NCI-H2171 (cell line): ENCODE measurements around the gene COX7B.
A peak's percentile ranks its signal among the peaks of the same experiment; 100 is the strongest.
"Not testable (repeated sequence)": the region's sequence is repeated elsewhere in the genome, so short reads cannot be mapped to it uniquely, and the experiment has no call there.

Experiments
- DNase-seq: peaks from one replicate; lab custom pipeline; 2025; lab: John Stamatoyannopoulos, UW

Gene COX7B

GRCh38 chrX:77899081-77899828, at the start of gene COX7B:
TSS of gene COX7B (plus strand) at chrX:77899468. CDS start at chrX:77899554, 86 bp downstream.
- DNase-seq, result peak; percentile 89

GRCh38 chrX:77875372-77875771, 23.9 kb upstream of the COX7B start:
- DNase-seq, result no peak

- DNase-seq, result not testable (repeated sequence)
These were observed 17.9 kb upstream of the COX7B start for GRCh38 chrX:77881418-77881817.

GRCh38 chrX:77892887-77893286, 6.4 kb upstream of the COX7B start:
- DNase-seq, result no peak

- DNase-seq, result no peak
These were observed 5.6 kb upstream of the COX7B start for GRCh38 chrX:77893713-77894112.

GRCh38 chrX:77894921-77895886, 4.1 kb upstream of the COX7B start, which contains the start of gene MAGT1:
TSS of gene MAGT1 (minus strand) at chrX:77895435. CDS start at chrX:77895410, 25 bp downstream.
- peak; percentile 88 for DNase-seq

- DNase-seq, result no peak
These were observed 1.4 kb downstream of the COX7B start for GRCh38 chrX:77900688-77901087.

GRCh38 chrX:77901506-77901905, 2.2 kb downstream of the COX7B start:
- no peak for DNase-seq

GRCh38 chrX:77910108-77910840, 11.0 kb downstream of the COX7B start, which contains the start of gene ATP7A:
TSS of gene ATP7A (plus strand) at chrX:77910693. CDS start at chrX:77971642, 60,949 bp downstream.
- peak; percentile 75 for DNase-seq

GRCh38 chrX:77917294-77917933, 18.1 kb downstream of the COX7B start:
- DNase-seq, result no peak

GRCh38 chrX:77918568-77918967, 19.3 kb downstream of the COX7B start:
- DNase-seq, result no peak

- DNase-seq, result not testable (repeated sequence)
These were observed 20.1 kb downstream of the COX7B start for GRCh38 chrX:77919370-77919769.

GRCh38 chrX:77922787-77923186, 23.5 kb downstream of the COX7B start:
- no peak for DNase-seq

- DNase-seq, result no peak
These were observed 25.1 kb downstream of the COX7B start for GRCh38 chrX:77924320-77924859.

GRCh38 chrX:77925764-77926163, 26.5 kb downstream of the COX7B start:
- DNase-seq, result no peak

GRCh38 chrX:77930581-77930980, 31.3 kb downstream of the COX7B start:
- no peak for DNase-seq

- no peak for DNase-seq
These were observed 36.6 kb downstream of the COX7B start for GRCh38 chrX:77935886-77936285.

- no peak for DNase-seq
These were observed 37.0 kb downstream of the COX7B start for GRCh38 chrX:77936299-77936698.

GRCh38 chrX:77937291-77937690, 38.0 kb downstream of the COX7B start:
- no peak for DNase-seq

- no peak for DNase-seq
These were observed 38.9 kb downstream of the COX7B start for GRCh38 chrX:77938083-77938680.

GRCh38 chrX:77945031-77945430, 45.8 kb downstream of the COX7B start:
- not testable (repeated sequence) for DNase-seq
